Fibroblast of lung (primary cell): ENCODE measurements around the gene FIZ1. TPM values are rescaled to one million over a fixed set of nuclear protein-coding genes. Genes with fewer than 3 reads are reported as not detected.

Experiments
- DNase-seq, 2 donors: peaks; one replicate each; pipeline versions ENCODE4 v3.0.0 to v3.0.0-alpha.2; 2010; ENCODE audit warnings: low read depth in 2 of 2
- H2AFZ ChIP-seq: 2 replicates; pipeline ENCODE4 v1.5.1; 2012; ENCODE audit warnings: low read length, control low read depth, inconsistent platforms
- H3K27ac ChIP-seq: 2 replicates; pipeline ENCODE4 v1.5.1; 2011; ENCODE audit warnings: low read length, control low read depth; ENCODE audit not compliant: insufficient read depth
- H3K27me3 ChIP-seq: 2 replicates; pipeline ENCODE4 v1.5.1; 2011; ENCODE audit warnings: mild to moderate bottlenecking, low read length; ENCODE audit not compliant: control insufficient read depth, insufficient read depth
- H3K36me3 ChIP-seq: 2 replicates; pipeline ENCODE4 v1.5.1; 2011; ENCODE audit warnings: low read length; ENCODE audit not compliant: control insufficient read depth, insufficient read depth
- H3K4me1 ChIP-seq: 2 replicates; pipeline ENCODE4 v1.5.1; 2011; ENCODE audit warnings: low read length; ENCODE audit not compliant: control insufficient read depth, insufficient read depth; ENCODE audit errors: extremely low read depth
- H3K4me2 ChIP-seq: 2 replicates; pipeline ENCODE4 v1.5.1; 2011; ENCODE audit warnings: low read length, control low read depth; ENCODE audit not compliant: insufficient read depth; ENCODE audit errors: extremely low read depth
- H3K4me3 ChIP-seq, 4 experiments: fragments of 200-600 bp in 1 of 4; sonication (generic) in 1 of 4; replicated peaks in 1 of 4; 2 replicates each; pipeline ENCODE4 v1.5.1; 2011 to 2016; ENCODE audit warnings: low read length in 4 of 4, low read depth in 3 of 4, mild to moderate bottlenecking in 3 of 4, control low read depth in 2 of 4, inconsistent platforms in 1 of 4, mixed read lengths in 1 of 4; ENCODE audit not compliant: insufficient read depth in 1 of 4; ENCODE audit errors: control extremely low read depth in 1 of 4
- H3K79me2 ChIP-seq: 2 replicates; pipeline ENCODE4 v1.5.1; 2012; ENCODE audit warnings: mild to moderate bottlenecking, low read length, inconsistent platforms; ENCODE audit not compliant: control insufficient read depth, insufficient read depth
- H3K9ac ChIP-seq: 2 replicates; pipeline ENCODE4 v1.5.1; 2011; ENCODE audit warnings: mild to moderate bottlenecking, low read length, control low read depth; ENCODE audit not compliant: insufficient read depth
- H3K9me3 ChIP-seq: 2 replicates; pipeline ENCODE4 v1.5.1; 2012; ENCODE audit warnings: low read depth, low read length; ENCODE audit not compliant: control insufficient read depth, insufficient read depth
- H4K20me1 ChIP-seq: 2 replicates; pipeline ENCODE4 v1.5.1; 2011; ENCODE audit warnings: low read length; ENCODE audit not compliant: control insufficient read depth, insufficient read depth; ENCODE audit errors: extremely low read depth
- EZH2 ChIP-seq: IDR thresholded peaks from 2 replicates; pipeline ENCODE4 v1.5.1; 2012; ENCODE audit warnings: low read length, control low read depth, mild to moderate bottlenecking; ENCODE audit errors: missing control alignments
- polyA plus RNA-seq, 2 donors: library from polyadenylated mRNA; depleted of rRNA in 1 of 2; stranded (reverse) in 1 of 2; unstranded in 1 of 2; fragments of >200 nt; gene quantifications; 2 replicates each; pipeline ENCODE4 v1.2.1, GENCODE V29; 2011 to 2012; ENCODE audit warnings: missing spikeins in 1 of 2
- total RNA-seq: library from RNA; depleted of rRNA; stranded (reverse); fragments of >200 nt; gene quantifications from 2 replicates; pipeline ENCODE4 v1.2.1, GENCODE V29; 2014
- TF ChIP-seq, protein P1 (sequence below), 2 donors: IDR thresholded peaks in 1 of 2; conservative IDR thresholded peaks in 1 of 2; 1 replicate in 1 of 2; 2 replicates in 1 of 2; pipeline ENCODE4 v1.5.1; 2011 to 2012; ENCODE audit warnings: low read length in 2 of 2, control low read depth in 1 of 2, inconsistent platforms in 1 of 2, low read depth in 1 of 2, mild to moderate bottlenecking in 1 of 2

FIZ1 gene
- total and polyA plus RNA-seq, 2 donors (not counting 1 experiment from before 2014, with no cell fraction given) = 1.8 to 2.3 TPM

DNA sequence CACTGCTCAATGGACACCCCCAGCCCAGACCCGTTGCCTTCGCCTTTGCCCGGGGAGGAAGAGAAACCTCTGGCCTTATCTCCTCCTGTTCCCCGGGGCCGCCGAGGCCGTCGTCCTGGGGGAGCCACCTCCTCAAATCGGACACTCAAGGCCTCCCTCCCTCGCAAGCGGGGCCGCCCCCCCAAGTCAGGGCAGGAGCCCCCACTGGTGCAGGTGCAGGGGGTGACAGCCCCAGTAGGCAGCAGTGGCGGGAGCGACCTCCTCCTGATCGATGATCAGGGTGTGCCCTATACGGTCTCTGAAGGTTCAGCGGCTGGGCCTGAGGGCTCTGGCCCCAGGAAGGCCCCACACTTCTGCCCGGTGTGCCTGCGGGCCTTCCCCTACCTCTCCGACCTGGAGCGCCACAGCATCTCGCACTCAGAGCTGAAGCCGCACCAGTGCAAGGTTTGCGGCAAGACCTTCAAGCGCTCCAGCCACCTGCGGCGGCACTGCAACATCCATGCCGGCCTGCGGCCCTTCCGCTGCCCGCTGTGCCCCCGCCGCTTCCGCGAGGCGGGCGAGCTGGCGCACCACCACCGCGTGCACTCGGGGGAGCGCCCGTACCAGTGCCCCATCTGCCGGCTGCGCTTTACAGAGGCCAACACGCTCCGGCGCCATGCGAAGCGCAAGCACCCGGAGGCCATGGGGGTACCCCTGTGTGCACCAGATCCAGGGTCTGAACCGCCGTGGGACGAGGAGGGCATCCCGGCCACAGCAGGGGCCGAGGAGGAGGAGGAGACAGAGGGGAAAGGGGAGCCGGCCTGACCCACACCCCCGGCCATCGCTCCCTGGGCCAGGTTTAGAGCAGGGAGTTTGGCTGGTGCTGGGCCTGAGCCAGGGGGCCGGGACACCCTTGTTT, 3.0 kb upstream of the FIZ1 start:
- no peak overlapping the region for H3K9ac ChIP-seq
- H2AFZ ChIP-seq = no peak overlapping the region
- DNase-seq = no peak
- TF ChIP-seq EZH2 = no peak
- TF ChIP-seq, protein P1, sequence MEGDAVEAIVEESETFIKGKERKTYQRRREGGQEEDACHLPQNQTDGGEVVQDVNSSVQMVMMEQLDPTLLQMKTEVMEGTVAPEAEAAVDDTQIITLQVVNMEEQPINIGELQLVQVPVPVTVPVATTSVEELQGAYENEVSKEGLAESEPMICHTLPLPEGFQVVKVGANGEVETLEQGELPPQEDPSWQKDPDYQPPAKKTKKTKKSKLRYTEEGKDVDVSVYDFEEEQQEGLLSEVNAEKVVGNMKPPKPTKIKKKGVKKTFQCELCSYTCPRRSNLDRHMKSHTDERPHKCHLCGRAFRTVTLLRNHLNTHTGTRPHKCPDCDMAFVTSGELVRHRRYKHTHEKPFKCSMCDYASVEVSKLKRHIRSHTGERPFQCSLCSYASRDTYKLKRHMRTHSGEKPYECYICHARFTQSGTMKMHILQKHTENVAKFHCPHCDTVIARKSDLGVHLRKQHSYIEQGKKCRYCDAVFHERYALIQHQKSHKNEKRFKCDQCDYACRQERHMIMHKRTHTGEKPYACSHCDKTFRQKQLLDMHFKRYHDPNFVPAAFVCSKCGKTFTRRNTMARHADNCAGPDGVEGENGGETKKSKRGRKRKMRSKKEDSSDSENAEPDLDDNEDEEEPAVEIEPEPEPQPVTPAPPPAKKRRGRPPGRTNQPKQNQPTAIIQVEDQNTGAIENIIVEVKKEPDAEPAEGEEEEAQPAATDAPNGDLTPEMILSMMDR (conservative IDR thresholded peaks at IDR 0.05 in 1 of 2, IDR thresholded peaks at IDR 0.05 in 1 of 2; ENCODE audit: low read depth in 1 of 2, low read length in 2 of 2) = no peak
- no peak overlapping the region for H3K27ac ChIP-seq
- H4K20me1 ChIP-seq = no peaks in the 10 kb centered on the region
- H3K4me1 ChIP-seq = peaks cover 10% of the 10 kb centered on the region
- peaks cover 4% of the 10 kb centered on the region for H3K36me3 ChIP-seq
- no peak overlapping the region for H3K4me2 ChIP-seq
- peaks cover 20% of the 10 kb centered on the region for H3K79me2 ChIP-seq
- no peak overlapping the region for H3K4me3 ChIP-seq
- no peaks in the 10 kb centered on the region for H3K27me3 ChIP-seq
- no peaks in the 10 kb centered on the region for H3K9me3 ChIP-seq

GRCh38 chr19:55601084-55601483, 1.8 kb upstream of the FIZ1 start:
- Histone ChIP-seq H3K9ac (no peak overlapping the region), H2AFZ (no peak overlapping the region)

DNA sequence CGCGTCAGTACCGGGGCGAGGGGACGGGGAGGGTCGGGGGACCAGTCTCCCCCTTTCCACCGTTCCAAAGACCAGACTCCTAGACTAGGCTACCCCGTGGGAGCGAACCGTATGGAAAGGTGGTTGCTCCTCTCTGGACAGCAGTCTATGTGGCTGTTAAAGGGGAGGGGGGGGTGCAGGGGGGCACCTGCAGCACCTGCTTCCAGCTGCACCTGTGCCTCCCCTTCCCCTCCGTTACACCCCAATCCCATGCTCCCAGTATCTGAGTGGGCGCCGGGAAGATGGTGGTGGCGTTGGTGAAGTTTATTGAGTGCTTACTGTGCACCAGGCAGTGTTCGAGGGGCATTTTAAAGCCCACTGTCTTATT, 1.3 kb upstream of the FIZ1 start:
- H3K27me3 ChIP-seq = no peaks in the 10 kb centered on the region
- peaks cover 8% of the 10 kb centered on the region for H3K36me3 ChIP-seq
- no peaks in the 10 kb centered on the region for H3K9me3 ChIP-seq
- H3K27ac ChIP-seq = no peak overlapping the region
- peak overlapping the region; percentile 81 for H3K4me2 ChIP-seq
- peaks cover 5% of the 10 kb centered on the region for H3K79me2 ChIP-seq
- no peaks in the 10 kb centered on the region for H4K20me1 ChIP-seq
- H3K4me1 ChIP-seq = peaks cover 6% of the 10 kb centered on the region
- DNase-seq = no peak
- H2AFZ ChIP-seq = no peak overlapping the region
- peak overlapping the region; percentile 55 to 81 (median 63) for H3K4me3 ChIP-seq
- TF ChIP-seq EZH2 = no peak
- TF ChIP-seq, protein P1 (conservative IDR thresholded peaks at IDR 0.05 in 1 of 2, IDR thresholded peaks at IDR 0.05 in 1 of 2; ENCODE audit: low read depth in 1 of 2, low read length in 2 of 2) = no peak
- peak overlapping the region; percentile 86 for H3K9ac ChIP-seq

More at GRCh38 chr19:55601084-55601483, 1.8 kb upstream of the FIZ1 start:
- Histone ChIP-seq H3K79me2 (peaks cover 9% of the 10 kb centered on the region), H3K4me3 (peak overlapping the region; percentile 55 to 81 (median 63)), H3K4me1 (peaks cover 6% of the 10 kb centered on the region), H3K9me3 (no peaks in the 10 kb centered on the region), H4K20me1 (no peaks in the 10 kb centered on the region), H3K4me2 (peak overlapping the region; percentile 81), H3K36me3 (peaks cover 7% of the 10 kb centered on the region), H3K27me3 (no peaks in the 10 kb centered on the region), H3K27ac (no peak overlapping the region)
- DNase-seq = no peak
- TF ChIP-seq, protein P1 (conservative IDR thresholded peaks at IDR 0.05 in 1 of 2, IDR thresholded peaks at IDR 0.05 in 1 of 2; ENCODE audit: low read depth in 1 of 2, low read length in 2 of 2) = no peak
- no peak for TF ChIP-seq EZH2
